Testis (tissue), 2 donors: ENCODE data around the gene MICB.

Source experiments
- CTCF ChIP-seq, 3 experiments: fragments of 450-650 bp in 2 of 3; fragments of 200-600 bp in 1 of 3; sonication (generic) in 1 of 3; IDR thresholded peaks; one replicate each; pipeline ENCODE4 v1.5.1; 2016 to 2019; ENCODE audit warnings: antibody characterized with exemption in 3 of 3, mild to moderate bottlenecking in 2 of 3, moderate library complexity in 1 of 3
- POLR2A ChIP-seq: fragments of 450-650 bp; IDR thresholded peaks from one replicate; pipeline ENCODE4 v1.6.1; 2017; ENCODE audit warnings: antibody characterized with exemption, mild to moderate bottlenecking, moderate library complexity

- no peak for TF ChIP-seq CTCF (IDR thresholded peaks at IDR 0.05)
- TF ChIP-seq POLR2A, result no peak
Measured at GRCh38 chr6:31548544-31548873, 50.6 kb downstream of the MICB start.
